NCI-H2029 treated with DMSO at 0.1 percent for 48 hours (cell line): ENCODE measurements around the gene ZFAND2A.
"Not testable (repeated sequence)": the region's sequence is repeated elsewhere in the genome, so short reads cannot be mapped to it uniquely, and the experiment has no call there.

Experiments
- DNase-seq: peaks from one replicate; lab custom pipeline; 2025; lab: John Stamatoyannopoulos, UW

The ZFAND2A gene

GRCh38 chr7:1159891-1160669, at the start of gene ZFAND2A:
Gene ZFAND2A (minus strand): TSS chr7:1160196. CDS start chr7:1158212, 1,984 bp downstream.
- peak; percentile 87 for DNase-seq

- DNase-seq: no peak
These were observed 49.1 kb upstream of the ZFAND2A start for GRCh38 chr7:1209097-1209496.

GRCh38 chr7:1205742-1206141, 45.7 kb upstream of the ZFAND2A start:
- not testable (repeated sequence) for DNase-seq

- DNase-seq: no peak
These were observed 44.6 kb upstream of the ZFAND2A start for GRCh38 chr7:1204460-1205140.

- not testable (repeated sequence) for DNase-seq
These were observed 42.9 kb upstream of the ZFAND2A start for GRCh38 chr7:1202914-1203313.

GRCh38 chr7:1201916-1202315, 41.9 kb upstream of the ZFAND2A start:
- DNase-seq: no peak

- no peak for DNase-seq
These were observed 40.0 kb upstream of the ZFAND2A start for GRCh38 chr7:1200045-1200444.

- DNase-seq: no peak
These were observed 38.1 kb upstream of the ZFAND2A start for GRCh38 chr7:1197997-1198625.

- DNase-seq: no peak
These were observed 37.0 kb upstream of the ZFAND2A start for GRCh38 chr7:1196950-1197349.

GRCh38 chr7:1196441-1196840, 36.4 kb upstream of the ZFAND2A start:
- DNase-seq: not testable (repeated sequence)

GRCh38 chr7:1193593-1194424, 33.8 kb upstream of the ZFAND2A start:
- DNase-seq: no peak

- DNase-seq: no peak
These were observed 32.2 kb upstream of the ZFAND2A start for GRCh38 chr7:1192171-1192676.

GRCh38 chr7:1189986-1190772, 30.2 kb upstream of the ZFAND2A start:
- no peak for DNase-seq

GRCh38 chr7:1188720-1189294, 28.8 kb upstream of the ZFAND2A start:
- DNase-seq: no peak

- DNase-seq: no peak
These were observed 27.1 kb upstream of the ZFAND2A start for GRCh38 chr7:1187127-1187526.

- no peak for DNase-seq
These were observed 21.6 kb upstream of the ZFAND2A start for GRCh38 chr7:1181640-1182039.

GRCh38 chr7:1181031-1181430, 21.0 kb upstream of the ZFAND2A start:
- no peak for DNase-seq

GRCh38 chr7:1176891-1177373, 16.9 kb upstream of the ZFAND2A start:
- DNase-seq: no peak

GRCh38 chr7:1175967-1176851, 16.2 kb upstream of the ZFAND2A start:
- DNase-seq: peak; percentile 17

GRCh38 chr7:1175597-1175966, 15.6 kb upstream of the ZFAND2A start:
- no peak for DNase-seq
